Kidney epithelial cell (primary cell): ENCODE results near the gene MLH3. TPM values are rescaled to one million over a fixed set of nuclear protein-coding genes. Genes with fewer than 3 reads are reported as not detected.

Experiments
- DNase-seq: peaks from one replicate; pipeline ENCODE4 v3.0.0-alpha.2; 2010; ENCODE audit warnings: low read depth
- H3K27me3 ChIP-seq: 2 replicates; pipeline ENCODE4 v1.6.0; 2011; ENCODE audit warnings: low read length; ENCODE audit not compliant: control insufficient read depth, insufficient read depth
- H3K36me3 ChIP-seq: 2 replicates; pipeline ENCODE4 v1.5.1; 2011; ENCODE audit warnings: low read length; ENCODE audit not compliant: control insufficient read depth, insufficient read depth
- H3K4me3 ChIP-seq: 2 replicates; pipeline ENCODE4 v1.5.1; 2011; ENCODE audit warnings: low read depth, mild to moderate bottlenecking, control low read depth, low read length
- total RNA-seq: library from RNA; depleted of rRNA; stranded (reverse); fragments of >200 nt; gene quantifications from 2 replicates; pipeline ENCODE4 v1.2.3, GENCODE V29; 2015
- TF ChIP-seq, protein P1 (sequence below): IDR thresholded peaks from 2 replicates; pipeline ENCODE4 v1.5.1; 2011; ENCODE audit warnings: mild to moderate bottlenecking, moderate library complexity, low read length, control low read depth, inconsistent platforms; ENCODE audit not compliant: insufficient read depth, poor library complexity, severe bottlenecking

Gene MLH3
- total RNA-seq, 1 donor from 2014 or later: 17.9 TPM

- no peaks in the 10 kb centered on the region for H3K27me3 ChIP-seq
- peaks cover 2% of the 10 kb centered on the region for H3K36me3 ChIP-seq
- DNase-seq: no peak
- H3K4me3 ChIP-seq: no peak overlapping the region
- TF ChIP-seq, protein P1, sequence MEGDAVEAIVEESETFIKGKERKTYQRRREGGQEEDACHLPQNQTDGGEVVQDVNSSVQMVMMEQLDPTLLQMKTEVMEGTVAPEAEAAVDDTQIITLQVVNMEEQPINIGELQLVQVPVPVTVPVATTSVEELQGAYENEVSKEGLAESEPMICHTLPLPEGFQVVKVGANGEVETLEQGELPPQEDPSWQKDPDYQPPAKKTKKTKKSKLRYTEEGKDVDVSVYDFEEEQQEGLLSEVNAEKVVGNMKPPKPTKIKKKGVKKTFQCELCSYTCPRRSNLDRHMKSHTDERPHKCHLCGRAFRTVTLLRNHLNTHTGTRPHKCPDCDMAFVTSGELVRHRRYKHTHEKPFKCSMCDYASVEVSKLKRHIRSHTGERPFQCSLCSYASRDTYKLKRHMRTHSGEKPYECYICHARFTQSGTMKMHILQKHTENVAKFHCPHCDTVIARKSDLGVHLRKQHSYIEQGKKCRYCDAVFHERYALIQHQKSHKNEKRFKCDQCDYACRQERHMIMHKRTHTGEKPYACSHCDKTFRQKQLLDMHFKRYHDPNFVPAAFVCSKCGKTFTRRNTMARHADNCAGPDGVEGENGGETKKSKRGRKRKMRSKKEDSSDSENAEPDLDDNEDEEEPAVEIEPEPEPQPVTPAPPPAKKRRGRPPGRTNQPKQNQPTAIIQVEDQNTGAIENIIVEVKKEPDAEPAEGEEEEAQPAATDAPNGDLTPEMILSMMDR: no peak
Measured at GRCh38 chr14:75023108-75023507, 28.2 kb downstream of the MLH3 start.

DNA sequence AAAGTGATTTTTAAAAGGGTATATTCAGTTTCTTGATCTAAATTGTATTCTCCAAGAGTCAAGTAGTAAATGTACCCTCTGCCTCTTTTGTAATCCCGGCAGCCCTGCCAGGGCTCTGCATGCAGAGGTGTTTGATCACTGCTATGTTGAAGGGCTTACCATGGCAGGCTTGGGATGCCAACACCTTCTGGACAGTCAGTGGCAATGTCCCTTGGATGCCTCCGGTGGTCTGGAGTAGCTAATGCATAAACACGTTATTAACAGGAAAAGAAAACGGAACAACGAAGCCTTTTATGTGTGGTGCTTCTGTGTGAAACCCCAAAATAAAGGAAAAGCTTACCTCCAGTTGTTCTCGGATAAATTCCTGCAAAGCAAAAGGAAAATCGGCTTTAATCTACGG is 28.6 kb downstream of the MLH3 start:
- no peaks in the 10 kb centered on the region for H3K27me3 ChIP-seq
- DNase-seq: no peak
- no peak overlapping the region for H3K4me3 ChIP-seq
- TF ChIP-seq, protein P1: peak; percentile 48
- peaks cover 2% of the 10 kb centered on the region for H3K36me3 ChIP-seq

- Histone ChIP-seq H3K27me3 (no peaks in the 10 kb centered on the region), H3K36me3 (no peaks in the 10 kb centered on the region), H3K4me3 (no peak overlapping the region)
- DNase-seq: no peak
- TF ChIP-seq, protein P1: no peak
Measured at GRCh38 chr14:75018694-75019093, 32.6 kb downstream of the MLH3 start.

DNA sequence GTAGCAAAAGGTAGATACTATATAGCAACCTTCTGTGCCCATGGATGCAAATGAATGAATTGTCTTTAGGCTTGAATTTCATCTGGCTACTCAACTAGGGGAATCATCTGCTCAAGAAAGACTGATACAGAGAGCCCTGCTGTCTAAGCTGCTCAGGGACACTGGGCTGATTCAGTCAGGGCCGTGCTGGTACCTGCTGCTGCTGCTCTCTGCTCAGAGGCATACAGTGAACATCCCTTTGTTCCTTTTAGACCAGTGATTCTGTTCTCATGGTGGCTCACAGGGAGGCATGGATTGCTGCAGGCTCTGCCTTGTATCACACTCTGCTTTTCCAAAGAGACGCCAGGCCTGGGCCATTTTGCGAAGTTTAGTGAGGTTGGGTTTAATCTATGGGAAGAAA is 34.5 kb downstream of the MLH3 start:
- Histone ChIP-seq H3K27me3 (no peaks in the 10 kb centered on the region), H3K36me3 (no peaks in the 10 kb centered on the region), H3K4me3 (no peak overlapping the region)
- TF ChIP-seq, protein P1: no peak
- no peak for DNase-seq

DNA sequence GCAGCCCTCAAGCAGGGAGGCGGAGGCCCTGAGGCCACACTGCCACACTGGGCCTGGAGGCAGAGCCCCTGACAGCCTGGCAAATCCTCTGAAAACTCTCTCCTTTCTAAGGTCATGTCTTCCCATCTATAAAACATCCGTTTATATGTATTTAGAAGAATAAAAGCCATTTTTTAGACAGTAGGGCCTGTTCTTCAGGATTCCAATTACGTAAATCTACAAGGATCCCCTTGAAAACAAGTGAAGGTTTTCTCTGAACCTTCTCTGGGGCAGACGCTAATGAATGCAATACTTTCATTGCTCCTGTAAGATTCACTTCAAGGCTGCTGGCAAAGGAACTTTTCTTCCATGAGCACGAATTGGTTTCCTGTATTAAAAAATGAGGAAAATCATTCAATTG is 35.8 kb downstream of the MLH3 start:
- Histone ChIP-seq H3K27me3 (no peaks in the 10 kb centered on the region), H3K4me3 (no peak overlapping the region), H3K36me3 (no peaks in the 10 kb centered on the region)
- TF ChIP-seq, protein P1: no peak
- no peak for DNase-seq

- H3K27me3 ChIP-seq: no peaks in the 10 kb centered on the region
- H3K4me3 ChIP-seq: no peak overlapping the region
- no peak for DNase-seq
- no peaks in the 10 kb centered on the region for H3K36me3 ChIP-seq
- TF ChIP-seq, protein P1: no peak
Measured at GRCh38 chr14:75013290-75013689, 38.0 kb downstream of the MLH3 start.
